ENCODE measurements around the gene MMEL1.
"Not testable (repeated sequence)": the region's sequence is repeated elsewhere in the genome, so short reads cannot be mapped to it uniquely, and the experiment has no call there.

Gene MMEL1

DNA sequence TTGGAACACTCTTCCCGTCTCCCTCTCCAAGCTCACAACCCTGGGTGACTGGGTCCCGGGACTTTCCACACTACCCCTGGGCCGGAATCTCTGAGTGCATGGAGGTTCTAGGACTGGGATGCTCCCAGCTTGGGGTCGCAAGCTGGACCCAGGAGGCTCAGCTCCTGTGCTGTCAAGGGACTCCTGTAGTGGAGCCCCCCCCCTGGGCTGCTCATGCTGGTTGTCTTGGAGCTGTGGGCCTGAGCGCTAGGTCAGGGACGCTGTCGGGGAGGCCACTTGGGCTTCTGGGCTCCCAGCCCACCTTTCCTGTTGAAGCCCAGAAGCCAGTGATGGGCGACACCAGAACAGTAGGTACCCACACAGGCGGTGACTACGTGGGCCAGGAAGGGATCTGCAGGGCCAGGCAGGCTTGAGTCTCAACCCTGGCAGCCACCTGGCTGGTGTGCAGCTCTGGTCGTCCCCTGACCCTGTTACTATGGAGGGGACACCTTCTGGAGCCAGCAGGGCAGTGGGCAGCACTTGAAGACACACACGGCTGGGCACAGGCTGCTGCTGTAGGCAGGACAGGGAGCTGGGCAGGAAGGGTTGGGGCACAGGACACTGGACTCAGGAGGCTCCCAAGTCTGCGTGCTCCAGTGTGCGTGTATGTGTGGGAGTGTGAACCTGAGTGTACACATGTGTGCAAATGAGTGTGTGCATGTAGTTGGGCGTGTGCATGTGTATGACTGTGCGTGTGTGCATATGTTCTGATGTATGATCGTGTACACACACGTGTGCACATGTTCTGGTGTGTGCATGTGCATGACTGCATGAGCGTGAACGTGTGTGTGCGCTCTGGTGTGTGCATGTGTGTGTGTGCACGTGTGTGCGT, 3.0 kb downstream of the MMEL1 start:
- ChIA-PET POLR2A (ENCODE audit: low non-redundant PET) (interaction anchor here (0.5 kb wide), 1 partner anchor 57 kb away, joined by 3 read pairs; no protein-coding TSS in a partner anchor), CTCF (no interaction called here)
- no peak overlapping the region for H3K27ac ChIP-seq
- TF ChIP-seq, protein P1, sequence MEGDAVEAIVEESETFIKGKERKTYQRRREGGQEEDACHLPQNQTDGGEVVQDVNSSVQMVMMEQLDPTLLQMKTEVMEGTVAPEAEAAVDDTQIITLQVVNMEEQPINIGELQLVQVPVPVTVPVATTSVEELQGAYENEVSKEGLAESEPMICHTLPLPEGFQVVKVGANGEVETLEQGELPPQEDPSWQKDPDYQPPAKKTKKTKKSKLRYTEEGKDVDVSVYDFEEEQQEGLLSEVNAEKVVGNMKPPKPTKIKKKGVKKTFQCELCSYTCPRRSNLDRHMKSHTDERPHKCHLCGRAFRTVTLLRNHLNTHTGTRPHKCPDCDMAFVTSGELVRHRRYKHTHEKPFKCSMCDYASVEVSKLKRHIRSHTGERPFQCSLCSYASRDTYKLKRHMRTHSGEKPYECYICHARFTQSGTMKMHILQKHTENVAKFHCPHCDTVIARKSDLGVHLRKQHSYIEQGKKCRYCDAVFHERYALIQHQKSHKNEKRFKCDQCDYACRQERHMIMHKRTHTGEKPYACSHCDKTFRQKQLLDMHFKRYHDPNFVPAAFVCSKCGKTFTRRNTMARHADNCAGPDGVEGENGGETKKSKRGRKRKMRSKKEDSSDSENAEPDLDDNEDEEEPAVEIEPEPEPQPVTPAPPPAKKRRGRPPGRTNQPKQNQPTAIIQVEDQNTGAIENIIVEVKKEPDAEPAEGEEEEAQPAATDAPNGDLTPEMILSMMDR (conservative IDR thresholded peaks at IDR 0.05; ENCODE audit: low read depth): no peak
- DNase-seq (ENCODE audit: low spot score): no peak

DNA sequence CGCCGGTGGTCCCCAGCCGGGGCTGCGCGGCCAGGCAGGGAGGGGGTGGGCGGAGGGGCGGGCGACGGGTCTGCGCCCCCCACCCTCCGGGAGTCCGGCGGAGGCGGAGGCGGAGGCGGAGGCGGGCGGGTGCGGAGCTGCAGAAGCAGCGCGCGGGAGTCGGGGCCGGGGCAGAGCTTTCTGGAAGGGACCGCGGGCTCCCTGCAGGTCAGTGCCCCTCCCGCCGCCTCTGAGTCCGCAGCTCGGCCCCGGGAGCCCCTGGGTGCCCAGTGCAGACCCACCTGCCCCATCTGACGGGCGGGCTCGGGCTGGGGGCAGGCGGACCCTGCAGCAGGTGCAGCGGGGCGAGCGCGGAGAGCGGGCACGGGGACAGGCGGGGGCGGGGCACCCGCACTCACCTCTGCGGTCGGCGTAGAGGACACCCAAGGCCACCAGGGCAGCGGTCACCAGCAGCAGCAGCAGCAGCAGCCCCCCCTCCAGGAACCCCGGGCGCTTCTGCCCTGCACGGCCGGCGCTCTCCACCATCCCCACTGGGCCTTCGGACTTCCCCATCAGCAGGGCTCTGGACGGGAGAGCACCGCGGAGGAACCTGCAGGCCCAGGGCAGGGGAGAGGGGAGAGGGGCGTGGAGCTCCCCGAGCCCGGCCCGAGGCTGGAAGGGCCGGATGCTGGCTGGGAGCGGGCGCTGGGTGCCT, 3.7 kb downstream of the MMEL1 start:
- ChIA-PET POLR2A (ENCODE audit: low non-redundant PET) (no interaction called here), CTCF (no interaction called here)
- no peak overlapping the region for H3K27ac ChIP-seq
- TF ChIP-seq, protein P1 (conservative IDR thresholded peaks at IDR 0.05; ENCODE audit: low read depth): no peak
- DNase-seq (ENCODE audit: low spot score): no peak

DNA sequence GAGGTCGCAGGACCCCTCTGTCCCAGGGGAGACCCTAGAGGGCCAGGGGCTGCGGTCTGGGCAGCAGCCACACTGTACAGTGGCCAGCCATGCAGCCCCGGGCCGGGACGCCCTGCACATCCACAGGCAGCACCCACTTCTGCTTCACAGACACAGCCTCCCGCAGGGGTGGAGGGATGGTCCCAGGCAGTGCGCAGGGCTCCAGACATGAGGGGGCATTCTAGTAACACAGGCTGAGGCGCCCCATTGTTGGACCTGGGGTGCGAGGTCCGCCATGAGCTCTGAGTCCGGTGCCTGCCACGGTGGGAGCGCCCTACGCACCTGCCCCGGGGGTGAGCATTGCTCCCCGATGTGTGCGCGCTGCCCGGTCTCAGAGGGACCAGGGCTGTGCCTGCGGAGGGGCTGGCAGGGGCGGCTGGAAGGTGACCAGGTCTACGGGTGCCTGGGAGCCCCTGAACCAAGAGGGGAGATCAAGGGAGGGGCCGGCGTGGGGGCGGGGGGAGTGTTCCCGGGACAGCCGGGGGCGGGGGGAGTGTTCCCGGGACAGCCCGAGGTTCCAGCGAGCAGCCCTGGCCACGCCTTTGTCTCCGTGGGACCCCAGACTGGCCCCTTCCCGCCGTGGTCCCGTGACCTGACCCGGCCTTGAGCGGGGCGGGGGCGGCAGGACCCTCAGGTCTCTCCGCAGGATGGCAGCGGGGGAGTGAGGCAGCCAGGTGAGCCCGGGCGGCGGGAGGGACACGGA, 4.5 kb downstream of the MMEL1 start:
- POLR2A ChIA-PET (ENCODE audit: low non-redundant PET): no interaction called here
- H3K27ac ChIP-seq: no peak overlapping the region
- TF ChIP-seq, protein P1 (conservative IDR thresholded peaks at IDR 0.05; ENCODE audit: low read depth): no peak
- no peak for DNase-seq (ENCODE audit: low spot score)
- CTCF ChIA-PET: interaction anchor here (0.6 kb wide), 1 partner anchor 1457 kb away, joined by 3 read pairs; no protein-coding TSS in a partner anchor

DNA sequence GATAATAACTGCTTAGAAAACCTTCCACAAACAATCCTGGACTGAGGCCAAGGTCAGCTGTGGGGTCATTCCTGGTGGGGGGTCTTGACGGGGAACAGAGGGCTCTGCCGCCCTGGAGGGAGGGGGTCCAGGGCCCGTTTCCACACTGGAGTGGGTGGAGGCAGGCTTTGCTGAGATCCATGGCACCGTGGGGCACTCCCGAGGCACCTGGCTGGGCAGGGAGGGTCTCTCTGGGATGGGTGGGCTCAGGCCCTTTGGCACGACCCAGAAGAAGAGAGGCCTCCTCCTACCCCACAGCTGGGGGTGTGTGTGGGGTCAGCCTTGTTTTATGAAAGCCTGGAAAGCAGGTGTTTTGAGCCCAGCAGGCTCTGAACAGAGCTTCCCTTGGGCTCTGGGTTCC, 5.1 kb downstream of the MMEL1 start:
- POLR2A ChIA-PET (ENCODE audit: low non-redundant PET): no interaction called here
- TF ChIP-seq, protein P1 (conservative IDR thresholded peaks at IDR 0.05; ENCODE audit: low read depth): no peak

DNA sequence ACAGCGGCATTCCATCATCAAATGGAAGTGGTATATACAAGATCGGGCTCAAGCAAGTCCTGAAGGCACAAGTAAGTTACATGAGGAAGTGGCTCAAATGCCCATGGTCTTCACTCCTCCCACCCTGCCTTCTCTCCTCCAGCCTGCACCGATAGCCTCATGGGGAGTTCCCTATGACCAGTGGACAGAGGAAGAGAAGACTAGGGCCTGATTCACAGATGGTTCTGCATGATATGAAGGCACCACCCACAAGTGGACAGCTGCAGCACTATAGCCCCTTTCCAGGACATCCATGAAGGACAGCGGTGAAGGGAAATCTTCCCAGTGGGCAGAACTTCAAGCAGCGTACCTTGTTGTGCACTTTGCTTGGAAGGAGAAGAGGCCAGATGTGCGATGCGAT, 7.1 kb downstream of the MMEL1 start:
- CTCF ChIA-PET; POLR2A ChIA-PET (ENCODE audit: low non-redundant PET); DNase-seq (ENCODE audit: low spot score); H3K27ac ChIP-seq: not testable (repeated sequence)

More for the DNA sequence above, 5.1 kb downstream of the MMEL1 start:
- CTCF ChIA-PET: interaction anchor here (0.6 kb wide), 1 partner anchor 1456 kb away, joined by 3 read pairs; no protein-coding TSS in a partner anchor
- DNase-seq (ENCODE audit: low spot score): no peak
- no peak overlapping the region for H3K27ac ChIP-seq

DNA sequence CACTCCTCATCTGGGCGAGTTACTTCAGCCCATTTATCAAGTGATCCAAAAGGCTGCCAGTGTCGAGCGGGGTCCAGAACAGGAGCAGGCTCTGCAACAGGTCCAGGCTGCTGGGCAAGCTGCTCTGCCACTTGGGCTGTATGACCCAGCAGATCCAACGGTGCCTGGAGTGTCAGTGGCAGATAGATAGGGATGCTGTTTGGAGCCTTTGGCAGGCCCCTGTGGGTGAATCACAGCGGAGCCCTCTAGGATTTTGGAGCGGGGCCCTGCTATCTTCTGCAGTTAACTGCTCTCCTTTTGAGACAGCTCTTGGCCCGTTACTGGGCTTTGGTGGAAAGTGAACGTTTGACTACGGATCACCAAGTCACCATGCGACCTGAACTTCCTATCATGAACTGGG, 7.5 kb downstream of the MMEL1 start:
- ChIA-PET CTCF (no interaction called here), POLR2A (ENCODE audit: low non-redundant PET) (no interaction called here)
- DNase-seq (ENCODE audit: low spot score): no peak

More for the DNA sequence above, 7.5 kb downstream of the MMEL1 start:
- TF ChIP-seq, protein P1 (conservative IDR thresholded peaks at IDR 0.05; ENCODE audit: low read depth): no peak
- no peak overlapping the region for H3K27ac ChIP-seq
